Endothelial cell of umbilical vein (primary cell): ENCODE results near the gene RRAGD.

Experiments used
- EZH2 ChIP-seq: IDR thresholded peaks from 2 replicates; pipeline ENCODE4 v1.6.1; 2012; ENCODE audit warnings: borderline replicate concordance, low read depth, mild to moderate bottlenecking, moderate library complexity, low read length, inconsistent platforms; ENCODE audit not compliant: severe bottlenecking
- FOS ChIP-seq: IDR thresholded peaks from 2 replicates; pipeline ENCODE4 v1.6.1; 2011; ENCODE audit warnings: mild to moderate bottlenecking, low read length, moderate library complexity, borderline replicate concordance; ENCODE audit not compliant: insufficient read depth
- JUN ChIP-seq: IDR thresholded peaks from 2 replicates; pipeline ENCODE4 v1.6.1; 2011; ENCODE audit warnings: borderline replicate concordance, low read depth; ENCODE audit not compliant: insufficient read length, insufficient read depth
- MYC ChIP-seq: IDR thresholded peaks from one replicate; pipeline ENCODE4 v1.6.1; 2011; ENCODE audit warnings: mild to moderate bottlenecking, low read depth, low read length
- POLR2A ChIP-seq: IDR thresholded peaks from 2 replicates; pipeline ENCODE4 v1.6.1; 2012; ENCODE audit warnings: low read depth, mild to moderate bottlenecking, control low read depth, low read length
- POLR2AphosphoS5 ChIP-seq: IDR thresholded peaks from 2 replicates; pipeline ENCODE4 v1.6.1; 2012; ENCODE audit warnings: low read depth, mild to moderate bottlenecking, control low read depth, low read length, moderate library complexity; ENCODE audit not compliant: insufficient read depth
- TF ChIP-seq, protein P1 (sequence below), 2 donors: IDR thresholded peaks; 1 replicate in 1 of 2; 2 replicates in 1 of 2; pipeline ENCODE4 v1.5.1; 2011; ENCODE audit warnings: low read length in 2 of 2, mild to moderate bottlenecking in 2 of 2, moderate library complexity in 2 of 2, control low read depth in 1 of 2, inconsistent platforms in 1 of 2, low read depth in 1 of 2; ENCODE audit not compliant: insufficient read depth in 1 of 2; ENCODE audit errors: extremely low read depth in 1 of 2
- TF ChIP-seq, protein P2 (sequence below): IDR thresholded peaks from 2 replicates; pipeline ENCODE4 v1.6.1; 2011; ENCODE audit not compliant: insufficient read depth, insufficient read length

DNA sequence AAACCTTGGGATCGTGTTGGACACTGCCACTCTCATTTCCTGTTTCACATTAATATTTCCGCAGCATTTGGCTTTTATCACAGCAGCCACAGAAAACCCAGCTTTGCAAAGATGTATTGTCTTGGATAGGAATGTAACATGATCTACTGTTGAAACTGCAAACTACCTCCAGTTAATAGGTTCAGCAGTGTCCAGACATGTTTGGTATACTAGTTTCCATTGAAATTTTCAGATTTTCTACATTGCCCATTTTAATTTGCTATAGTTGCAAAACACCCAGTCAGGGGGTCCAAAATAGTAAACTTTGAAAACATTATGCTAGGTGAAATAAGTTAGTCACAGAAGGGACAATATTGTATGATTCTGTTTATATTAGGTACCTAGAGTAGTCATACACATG lies 24.2 kb upstream of the RRAGD start:
- no peak for TF ChIP-seq POLR2AphosphoS5
- no peak for TF ChIP-seq EZH2
- no peak for TF ChIP-seq POLR2A
- TF ChIP-seq, protein P1, sequence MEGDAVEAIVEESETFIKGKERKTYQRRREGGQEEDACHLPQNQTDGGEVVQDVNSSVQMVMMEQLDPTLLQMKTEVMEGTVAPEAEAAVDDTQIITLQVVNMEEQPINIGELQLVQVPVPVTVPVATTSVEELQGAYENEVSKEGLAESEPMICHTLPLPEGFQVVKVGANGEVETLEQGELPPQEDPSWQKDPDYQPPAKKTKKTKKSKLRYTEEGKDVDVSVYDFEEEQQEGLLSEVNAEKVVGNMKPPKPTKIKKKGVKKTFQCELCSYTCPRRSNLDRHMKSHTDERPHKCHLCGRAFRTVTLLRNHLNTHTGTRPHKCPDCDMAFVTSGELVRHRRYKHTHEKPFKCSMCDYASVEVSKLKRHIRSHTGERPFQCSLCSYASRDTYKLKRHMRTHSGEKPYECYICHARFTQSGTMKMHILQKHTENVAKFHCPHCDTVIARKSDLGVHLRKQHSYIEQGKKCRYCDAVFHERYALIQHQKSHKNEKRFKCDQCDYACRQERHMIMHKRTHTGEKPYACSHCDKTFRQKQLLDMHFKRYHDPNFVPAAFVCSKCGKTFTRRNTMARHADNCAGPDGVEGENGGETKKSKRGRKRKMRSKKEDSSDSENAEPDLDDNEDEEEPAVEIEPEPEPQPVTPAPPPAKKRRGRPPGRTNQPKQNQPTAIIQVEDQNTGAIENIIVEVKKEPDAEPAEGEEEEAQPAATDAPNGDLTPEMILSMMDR (IDR thresholded peaks at IDR 0.05; ENCODE audit: extremely low read depth in 1 of 2, insufficient read depth in 1 of 2, low read depth in 1 of 2, low read length in 2 of 2) = no peak
- TF ChIP-seq JUN = no peak
- no peak for TF ChIP-seq FOS
- TF ChIP-seq, protein P2, sequence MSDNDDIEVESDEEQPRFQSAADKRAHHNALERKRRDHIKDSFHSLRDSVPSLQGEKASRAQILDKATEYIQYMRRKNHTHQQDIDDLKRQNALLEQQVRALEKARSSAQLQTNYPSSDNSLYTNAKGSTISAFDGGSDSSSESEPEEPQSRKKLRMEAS = no peak
- TF ChIP-seq MYC = no peak
